ENCODE measurements around the gene MMP11. TPM values are rescaled to one million over a fixed set of nuclear protein-coding genes. Genes with fewer than 3 reads are reported as not detected.
A peak's percentile ranks its signal among the peaks of the same experiment; 100 is the strongest.

MMP11 gene
- polyA plus RNA-seq, 1 experiment: 38.1 TPM

DNA sequence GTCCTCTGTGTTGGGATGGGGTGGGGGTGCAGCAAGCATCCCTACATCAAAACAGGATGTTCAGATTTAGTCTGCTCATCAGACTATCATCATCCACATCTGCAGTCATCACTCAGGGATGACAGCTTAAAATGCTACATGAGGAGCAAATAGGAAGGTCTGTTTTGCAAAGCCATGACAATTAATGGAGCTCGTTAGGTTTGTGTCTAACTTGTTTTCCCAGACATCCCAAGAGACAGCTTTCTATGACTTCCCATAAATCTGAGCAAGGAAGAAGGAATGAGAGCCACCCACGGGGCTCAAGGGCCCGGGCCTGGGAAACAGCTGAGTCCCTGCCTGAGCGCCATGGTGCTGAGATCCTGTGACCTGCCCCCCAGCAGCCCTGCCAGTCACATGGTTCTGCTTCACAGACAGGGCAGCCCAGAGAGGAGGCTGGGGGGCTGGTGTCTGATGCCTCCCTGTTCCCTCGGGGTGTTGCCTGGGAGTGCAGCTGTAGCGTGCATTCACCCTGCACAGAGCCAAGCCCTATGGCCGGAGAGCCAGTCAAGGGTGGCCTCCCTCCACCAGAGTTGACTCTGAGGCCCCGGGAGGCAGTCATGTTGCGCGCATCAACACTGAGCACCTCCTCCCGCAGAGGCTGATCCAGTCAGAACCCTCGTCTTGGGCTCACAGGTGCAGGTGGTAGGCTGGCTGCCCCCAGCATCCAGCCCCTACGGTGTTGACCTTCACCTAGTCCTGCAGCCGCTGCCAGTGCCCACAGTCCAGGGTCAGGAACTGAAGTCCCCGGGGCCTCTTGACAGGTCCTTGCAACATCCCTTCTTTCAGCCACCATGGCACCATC, 54.1 kb downstream of the MMP11 start:
- peaks cover 37% of the 10 kb centered on the region for H3K36me3 ChIP-seq (ENCODE audit: control insufficient read depth, insufficient read depth, low read length)
- TF ChIP-seq, protein P1, sequence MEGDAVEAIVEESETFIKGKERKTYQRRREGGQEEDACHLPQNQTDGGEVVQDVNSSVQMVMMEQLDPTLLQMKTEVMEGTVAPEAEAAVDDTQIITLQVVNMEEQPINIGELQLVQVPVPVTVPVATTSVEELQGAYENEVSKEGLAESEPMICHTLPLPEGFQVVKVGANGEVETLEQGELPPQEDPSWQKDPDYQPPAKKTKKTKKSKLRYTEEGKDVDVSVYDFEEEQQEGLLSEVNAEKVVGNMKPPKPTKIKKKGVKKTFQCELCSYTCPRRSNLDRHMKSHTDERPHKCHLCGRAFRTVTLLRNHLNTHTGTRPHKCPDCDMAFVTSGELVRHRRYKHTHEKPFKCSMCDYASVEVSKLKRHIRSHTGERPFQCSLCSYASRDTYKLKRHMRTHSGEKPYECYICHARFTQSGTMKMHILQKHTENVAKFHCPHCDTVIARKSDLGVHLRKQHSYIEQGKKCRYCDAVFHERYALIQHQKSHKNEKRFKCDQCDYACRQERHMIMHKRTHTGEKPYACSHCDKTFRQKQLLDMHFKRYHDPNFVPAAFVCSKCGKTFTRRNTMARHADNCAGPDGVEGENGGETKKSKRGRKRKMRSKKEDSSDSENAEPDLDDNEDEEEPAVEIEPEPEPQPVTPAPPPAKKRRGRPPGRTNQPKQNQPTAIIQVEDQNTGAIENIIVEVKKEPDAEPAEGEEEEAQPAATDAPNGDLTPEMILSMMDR (IDR thresholded peaks at IDR 0.05; ENCODE audit: insufficient read depth, low read depth, low read length): no peak
- peak; percentile 35 for DNase-seq (ENCODE audit: low read depth)

GRCh38 chr22:23827351-23827995, 54.8 kb downstream of the MMP11 start:
- DNase-seq (ENCODE audit: low read depth): no peak
- ChIA-PET CTCF (interaction anchor here (1.3 to 1.6 kb wide), 3 partner anchors 8 to 25 kb away, joined by 4 read pairs; no protein-coding TSS in a partner anchor), POLR2A (no interaction called here)
- TF ChIP-seq, protein P1 (IDR thresholded peaks at IDR 0.05; ENCODE audit: insufficient read depth, low read depth, low read length): no peak
- Histone ChIP-seq H3K4me3 (ENCODE audit: low read depth, low read length) (no peak overlapping the region), H3K27me3 (ENCODE audit: control insufficient read depth, insufficient read depth, low read length) (no peaks in the 10 kb centered on the region), H3K36me3 (ENCODE audit: control insufficient read depth, insufficient read depth, low read length) (peaks cover 33% of the 10 kb centered on the region)

More for the DNA sequence above, 54.1 kb downstream of the MMP11 start:
- ChIA-PET CTCF (interaction anchor here (0.9 to 2.5 kb wide), 2 partner anchors 9 to 11 kb away, joined by 5 to 6 read pairs; no protein-coding TSS in a partner anchor), POLR2A (no interaction called here)
- no peak overlapping the region for H3K4me3 ChIP-seq (ENCODE audit: low read depth, low read length)
- no peaks in the 10 kb centered on the region for H3K27me3 ChIP-seq (ENCODE audit: control insufficient read depth, insufficient read depth, low read length)

DNA sequence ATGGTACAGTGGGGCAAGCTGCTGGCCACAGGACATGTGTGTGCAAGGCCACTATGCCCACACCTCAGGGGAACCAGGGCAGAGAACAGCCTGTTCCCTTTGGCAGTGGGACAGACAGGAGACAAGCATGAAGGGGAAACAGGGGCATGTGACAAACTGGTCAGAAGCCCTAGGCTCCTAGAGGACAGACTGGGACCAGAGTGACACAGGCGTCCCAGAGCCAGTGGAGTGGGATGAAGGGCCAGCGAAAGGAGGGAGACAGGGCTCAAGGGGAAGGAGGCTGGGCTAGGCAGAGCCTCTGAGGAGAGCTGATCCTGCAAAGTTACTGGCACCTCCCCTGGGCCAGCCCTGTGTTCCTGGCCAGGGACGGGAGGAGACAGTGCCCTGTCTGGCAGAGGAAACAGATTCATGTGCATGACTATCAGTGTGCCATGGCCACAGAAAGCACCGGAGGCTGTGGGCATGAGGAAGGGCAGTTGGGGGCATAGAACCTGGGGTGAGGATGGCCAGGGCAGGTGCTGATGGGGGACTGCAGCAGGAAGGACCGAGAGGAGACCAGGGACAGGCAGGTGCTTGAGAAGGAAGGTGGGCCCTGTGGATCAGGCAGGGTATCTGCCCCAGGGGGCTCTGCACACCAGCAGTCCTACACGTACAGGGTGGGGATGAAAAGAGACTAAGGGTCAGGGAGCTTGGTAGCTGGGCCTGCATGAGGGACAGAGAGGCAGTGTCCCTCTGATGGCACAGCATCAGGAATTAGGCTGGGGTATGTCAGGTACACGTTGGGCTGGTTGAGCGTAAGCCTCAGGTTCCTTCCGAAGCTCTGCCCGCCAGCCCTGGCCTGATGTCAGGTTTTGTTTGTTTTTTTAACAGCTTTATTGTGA, 56.4 kb downstream of the MMP11 start:
- peaks cover 35% of the 10 kb centered on the region for H3K36me3 ChIP-seq (ENCODE audit: control insufficient read depth, insufficient read depth, low read length)

DNA sequence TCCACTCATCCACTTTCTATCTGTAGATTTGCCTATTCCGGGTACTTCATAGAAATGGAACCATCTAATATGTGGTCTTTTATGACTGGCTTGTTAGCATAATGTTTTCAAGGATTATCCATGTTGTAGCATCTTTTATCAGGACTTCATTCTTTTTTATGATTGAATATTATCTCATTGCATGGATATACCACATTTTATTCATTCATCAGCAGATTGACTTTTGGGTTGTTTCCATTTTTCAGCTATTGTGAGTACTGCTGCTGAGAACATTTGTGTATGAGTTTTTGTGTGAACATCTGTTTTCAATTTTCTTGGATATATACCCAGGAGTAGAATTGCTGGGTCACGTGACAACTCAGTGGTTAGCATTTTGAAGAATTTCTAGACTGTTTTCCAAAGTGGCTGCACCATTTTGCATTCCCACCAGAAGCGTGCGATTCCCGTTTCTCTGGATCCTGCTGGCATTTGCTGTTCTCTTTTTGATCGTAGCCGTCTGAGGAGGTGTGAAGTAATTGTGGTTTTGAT, 57.3 kb downstream of the MMP11 start:
- DNase-seq (ENCODE audit: low read depth): peak; percentile 82
- ChIA-PET CTCF (interaction anchor here (0.9 to 1.2 kb wide), 3 partner anchors 9 to 61 kb away, joined by 3 read pairs; no protein-coding TSS in a partner anchor), POLR2A (interaction anchor here (0.6 kb wide), 1 partner anchor 52 kb away, joined by 3 read pairs; no protein-coding TSS in a partner anchor)
- TF ChIP-seq, protein P1 (IDR thresholded peaks at IDR 0.05; ENCODE audit: insufficient read depth, low read depth, low read length): no peak
- H3K4me3 ChIP-seq (ENCODE audit: low read depth, low read length): no peak overlapping the region
- peaks cover 35% of the 10 kb centered on the region for H3K36me3 ChIP-seq (ENCODE audit: control insufficient read depth, insufficient read depth, low read length)
- H3K27me3 ChIP-seq (ENCODE audit: control insufficient read depth, insufficient read depth, low read length): no peaks in the 10 kb centered on the region

More for the DNA sequence above, 56.4 kb downstream of the MMP11 start:
- ChIA-PET CTCF (interaction anchor here (0.9 to 1.6 kb wide), 6 partner anchors 8 to 60 kb away, joined by 3 to 4 read pairs (median 4); no protein-coding TSS in a partner anchor), POLR2A (interaction anchor here (0.6 kb wide), 1 partner anchor 51 kb away, joined by 3 read pairs; no protein-coding TSS in a partner anchor)
- TF ChIP-seq, protein P1 (IDR thresholded peaks at IDR 0.05; ENCODE audit: insufficient read depth, low read depth, low read length): no peak
- Histone ChIP-seq H3K4me3 (ENCODE audit: low read depth, low read length) (no peak overlapping the region), H3K27me3 (ENCODE audit: control insufficient read depth, insufficient read depth, low read length) (no peaks in the 10 kb centered on the region)
- no peak for DNase-seq (ENCODE audit: low read depth)

All from BJ (cell line).